ELR (cell line): ENCODE data around the gene SRCIN1.
"Not testable (repeated sequence)": the region's sequence is repeated elsewhere in the genome, so short reads cannot be mapped to it uniquely, and the experiment has no call there.

Experiments used
- DNase-seq: peaks from one replicate; pipeline ENCODE4 v3.0.0-alpha.2; 2015; ENCODE audit warnings: low read depth

Gene SRCIN1

GRCh38 chr17:38605841-38606645 is at the start of gene SRCIN1:
TSS of gene SRCIN1 (minus strand) at chr17:38605952. CDS start at chr17:38605705, 247 bp downstream.
- peak; percentile 40 for DNase-seq

DNA sequence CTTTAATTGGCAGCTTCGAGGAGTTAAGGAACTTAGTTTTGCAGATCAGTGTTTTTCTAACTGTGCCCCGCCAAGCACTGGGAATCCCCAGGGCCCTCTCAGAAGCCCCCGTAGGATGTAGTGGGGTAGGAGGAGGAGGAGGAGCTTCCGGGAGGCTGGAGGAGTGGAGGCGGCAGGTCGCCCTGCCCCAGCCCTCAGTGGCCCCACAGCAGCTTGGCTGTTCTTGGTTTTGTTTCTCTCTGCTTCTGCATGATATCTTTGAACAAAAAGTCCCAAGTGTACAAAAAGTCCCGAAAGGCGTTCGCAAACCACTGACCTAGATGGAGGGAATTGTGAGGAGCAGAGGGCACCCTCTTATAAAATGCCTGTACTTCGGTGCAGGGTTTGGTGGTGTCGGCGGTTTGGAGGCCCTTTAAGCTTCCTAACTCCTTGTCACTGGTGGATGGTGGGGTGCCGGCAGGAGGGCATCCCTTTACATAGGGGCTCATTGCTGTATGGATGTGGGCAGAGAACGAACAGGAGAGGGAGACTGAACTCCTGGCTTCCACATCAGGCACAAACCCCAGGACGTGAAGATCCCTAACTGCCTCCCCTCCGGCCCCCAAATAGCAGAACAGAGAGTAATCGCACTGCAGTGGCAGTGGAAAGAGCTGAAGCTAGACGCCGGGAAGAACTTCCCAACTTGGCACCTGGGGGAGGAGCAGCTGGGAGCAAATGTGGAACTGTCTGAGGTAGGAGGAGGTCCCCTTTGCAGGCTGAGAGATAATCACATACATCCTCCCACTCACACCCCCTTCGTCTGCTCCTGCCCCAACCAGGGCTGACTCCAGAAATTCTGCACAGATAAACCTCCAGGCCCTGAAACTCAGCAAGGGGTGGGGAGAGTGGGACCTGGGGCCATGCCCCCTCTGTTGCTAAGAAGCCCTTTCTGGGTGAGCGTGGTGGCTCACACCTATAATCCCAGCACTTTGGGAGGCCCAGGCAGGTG is 49.0 kb upstream of the SRCIN1 start:
- DNase-seq: no peak

- no peak for DNase-seq
Measured at GRCh38 chr17:38653679-38654078, 47.9 kb upstream of the SRCIN1 start.

GRCh38 chr17:38653230-38653629 is 47.5 kb upstream of the SRCIN1 start:
- no peak for DNase-seq

GRCh38 chr17:38650653-38651173 is 45.0 kb upstream of the SRCIN1 start:
- not testable (repeated sequence) for DNase-seq

- no peak for DNase-seq
Measured at GRCh38 chr17:38637951-38638350, 32.2 kb upstream of the SRCIN1 start.

- no peak for DNase-seq
Measured at GRCh38 chr17:38636054-38636453, 30.3 kb upstream of the SRCIN1 start.

DNA sequence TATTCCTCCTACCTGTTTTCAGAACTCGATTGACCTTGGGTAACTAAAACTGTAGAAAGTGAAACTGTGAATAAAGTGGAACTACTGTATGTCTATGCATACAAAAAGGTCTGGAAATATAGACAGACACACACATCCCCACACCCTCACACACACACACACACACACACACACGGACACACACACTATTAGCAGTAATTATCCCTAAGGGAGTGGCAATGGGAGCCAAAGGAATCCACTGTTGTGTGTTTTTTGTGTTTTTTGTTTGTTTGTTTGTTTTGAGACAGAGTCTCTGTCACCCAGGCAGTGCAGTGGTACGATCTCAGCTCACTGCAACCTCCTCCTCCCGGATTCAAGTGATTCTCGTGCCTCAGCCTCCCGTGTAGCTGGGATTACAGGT is 26.6 kb upstream of the SRCIN1 start:
- DNase-seq: no peak

DNA sequence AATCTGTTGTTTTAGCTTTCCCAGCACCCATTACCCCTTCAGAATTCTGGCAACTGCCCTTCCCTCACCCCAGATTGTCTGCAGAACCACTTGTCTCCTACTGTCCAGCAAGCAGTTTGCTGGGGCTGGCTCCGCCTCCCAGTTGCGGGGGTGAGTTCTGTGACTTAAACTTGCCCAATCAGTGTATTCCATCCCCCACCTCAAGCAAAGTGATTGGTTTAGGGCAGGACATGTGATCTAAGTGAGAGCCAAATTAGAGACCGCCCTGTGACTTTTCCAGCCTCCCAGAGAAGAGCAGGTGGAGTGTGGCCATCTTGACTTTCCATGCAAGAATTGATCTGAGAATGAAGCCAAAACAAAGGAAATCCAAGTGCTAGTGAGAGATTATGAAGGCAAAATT is 22.7 kb upstream of the SRCIN1 start:
- peak; percentile 37 for DNase-seq

GRCh38 chr17:38627957-38628356 is 22.2 kb upstream of the SRCIN1 start:
- no peak for DNase-seq

- DNase-seq: not testable (repeated sequence)
Measured at GRCh38 chr17:38626606-38627226, 21.0 kb upstream of the SRCIN1 start.

DNA sequence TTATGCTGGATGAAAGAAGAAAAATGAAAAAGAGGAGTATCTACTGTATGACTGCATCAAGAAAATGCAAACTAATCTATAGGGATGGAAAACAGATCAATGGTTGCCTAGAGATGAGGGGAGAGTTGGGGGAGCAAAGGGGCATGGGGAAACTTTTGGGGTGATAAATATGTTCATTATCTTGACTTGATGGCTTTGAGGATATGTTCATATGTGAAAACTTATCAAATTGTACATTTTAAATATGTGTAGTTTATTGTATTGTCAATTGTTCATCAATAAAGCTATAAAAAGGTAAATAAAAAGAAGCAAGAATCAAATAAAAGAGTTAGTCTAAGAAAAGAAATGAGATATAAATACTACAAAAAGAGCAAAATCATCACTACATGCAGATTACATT is 19.7 kb upstream of the SRCIN1 start:
- no peak for DNase-seq

- DNase-seq: not testable (repeated sequence)
Measured at GRCh38 chr17:38624782-38625355, 19.1 kb upstream of the SRCIN1 start.

- no peak for DNase-seq
Measured at GRCh38 chr17:38621538-38621937, 15.8 kb upstream of the SRCIN1 start.

- DNase-seq: no peak
Measured at GRCh38 chr17:38620551-38621277, 15.0 kb upstream of the SRCIN1 start.

- no peak for DNase-seq
Measured at GRCh38 chr17:38619937-38620550, 14.3 kb upstream of the SRCIN1 start.

- no peak for DNase-seq
Measured at GRCh38 chr17:38619451-38619795, 13.7 kb upstream of the SRCIN1 start.

- DNase-seq: no peak
Measured at GRCh38 chr17:38617967-38618760, 12.4 kb upstream of the SRCIN1 start.

DNA sequence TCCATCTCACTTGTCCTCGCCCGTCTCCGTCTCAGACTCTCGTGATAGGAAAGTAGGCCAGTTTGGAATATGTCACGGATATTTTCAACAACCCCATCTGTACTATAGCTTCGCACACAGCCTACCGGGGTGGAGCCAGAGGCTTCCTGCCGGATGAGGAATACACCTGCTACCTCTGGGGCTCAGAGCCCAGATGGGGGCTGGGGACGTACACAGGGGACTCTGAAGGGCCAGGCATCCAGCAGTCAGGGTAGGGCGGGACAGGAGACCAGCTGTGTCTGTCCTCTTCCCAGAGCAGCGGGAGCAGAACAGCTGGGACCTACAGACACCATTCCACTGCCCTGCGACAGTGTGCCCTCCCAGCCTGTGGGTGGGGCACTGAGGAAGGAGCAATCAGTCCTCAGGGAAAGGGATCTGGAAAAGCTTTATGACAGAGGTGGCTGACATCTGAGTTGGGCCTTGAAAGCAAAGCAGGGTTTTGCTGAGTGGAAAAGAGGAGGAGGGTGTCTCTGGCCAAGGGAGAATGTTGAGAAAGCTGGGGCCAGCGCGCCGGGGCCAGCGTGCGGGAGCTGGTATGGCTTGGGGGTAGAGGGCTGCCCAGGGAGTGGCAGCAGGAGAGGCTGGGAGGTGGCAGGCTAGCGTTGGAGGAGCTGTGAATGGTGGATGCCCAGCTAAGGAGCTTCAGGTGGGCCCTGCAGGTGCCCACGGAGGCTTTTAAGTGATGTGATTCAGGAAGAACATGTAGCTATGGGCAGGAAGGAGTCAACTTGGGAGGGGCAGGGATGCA is 11.5 kb upstream of the SRCIN1 start:
- no peak for DNase-seq
